KBM-7 (cell line): ENCODE data around the gene ZFAND3.

Source experiments
- DNase-seq: peaks from one replicate; pipeline ENCODE4 v3.0.0-alpha.2; 2015
- in situ Hi-C: fragments of 300-500 bp; cut with MboI; formaldehyde crosslinking; loops from 2 replicates; pipeline ENCODE4 v1.14.3; 2020; ENCODE audit warnings: low sequenced_read_pairs, low pct_unique_long_range_greater_than_20kb, mixed read lengths

Gene ZFAND3

DNA sequence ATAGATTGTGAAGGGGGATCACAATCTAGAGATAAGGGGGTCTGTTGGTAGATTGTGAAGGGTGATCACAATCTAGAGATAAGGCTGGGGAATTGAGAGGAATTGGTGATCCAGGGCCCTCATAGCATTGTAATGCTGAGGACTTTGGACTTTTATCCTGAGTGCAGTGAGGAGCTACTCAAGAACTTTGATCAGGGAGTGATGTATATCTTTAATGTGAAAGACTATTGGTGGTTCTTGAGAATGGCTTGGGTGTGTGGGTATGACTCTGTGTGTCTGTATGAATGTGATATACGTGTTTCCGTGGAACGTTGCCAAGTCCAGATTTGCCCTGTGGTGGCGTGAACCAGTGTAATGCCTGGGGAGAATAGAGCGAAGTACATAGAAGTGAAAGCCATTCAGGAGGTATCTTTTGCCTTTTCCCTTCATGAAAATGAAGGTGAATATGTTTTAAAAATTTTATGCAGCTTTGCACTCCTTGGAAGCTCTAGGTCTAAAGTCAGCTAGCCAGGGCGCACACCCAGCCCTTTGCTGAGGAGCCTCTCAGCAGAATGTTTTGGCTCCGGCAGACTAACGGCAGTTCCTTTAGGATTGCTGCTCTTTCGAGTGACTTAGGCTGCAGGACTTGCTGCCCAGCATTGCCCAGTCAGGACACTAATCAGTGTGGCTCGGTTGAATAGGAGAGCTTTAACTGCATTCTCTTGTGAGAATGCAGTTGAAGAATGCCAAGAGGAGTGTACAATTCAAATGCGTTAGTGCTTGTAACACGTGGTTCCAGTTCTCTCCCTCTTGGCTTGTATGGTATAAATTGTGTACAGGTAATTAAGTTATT is 3.5 kb downstream of the ZFAND3 start:
- in situ Hi-C loops: no loop called here
- no peak for DNase-seq

DNA sequence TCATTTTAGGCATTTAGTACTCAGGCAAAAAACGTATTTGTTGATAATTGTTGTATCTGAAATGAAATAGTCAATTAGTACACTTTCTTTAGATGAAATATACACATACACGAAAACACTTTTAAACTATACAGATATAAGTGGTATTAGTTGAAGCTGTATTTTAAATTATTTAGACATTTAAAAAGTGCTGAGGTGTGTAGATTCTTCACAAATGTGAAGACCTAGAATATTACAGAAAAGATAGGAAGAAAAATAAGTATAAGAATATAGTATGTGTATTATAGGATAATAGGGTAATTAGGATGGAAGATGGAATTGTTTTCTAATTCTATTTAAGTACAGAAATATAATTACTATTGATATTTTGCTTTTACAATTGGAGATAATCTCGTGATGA is 4.6 kb downstream of the ZFAND3 start:
- in situ Hi-C loops: no loop called here
- no peak for DNase-seq

DNA sequence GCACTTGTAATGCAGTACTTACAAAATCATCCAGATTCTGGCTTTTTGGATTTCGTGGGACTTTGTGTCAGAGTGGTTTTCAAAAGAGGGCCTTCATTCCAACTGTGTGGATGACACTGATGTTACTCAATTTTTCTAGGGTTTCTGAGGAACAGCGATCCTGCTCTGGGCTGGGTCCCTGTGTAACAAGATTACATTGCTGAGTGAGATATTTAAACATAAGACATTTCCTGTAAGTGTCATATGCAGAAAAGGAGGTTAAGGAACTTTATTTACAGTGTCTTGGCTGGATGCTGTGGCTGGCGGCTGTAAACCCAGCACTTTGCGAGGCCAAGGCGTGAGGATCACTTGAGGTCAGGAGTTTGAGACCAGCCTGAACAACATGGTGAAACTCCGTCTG is 6.7 kb downstream of the ZFAND3 start:
- in situ Hi-C loops: no loop called here
- no peak for DNase-seq

DNA sequence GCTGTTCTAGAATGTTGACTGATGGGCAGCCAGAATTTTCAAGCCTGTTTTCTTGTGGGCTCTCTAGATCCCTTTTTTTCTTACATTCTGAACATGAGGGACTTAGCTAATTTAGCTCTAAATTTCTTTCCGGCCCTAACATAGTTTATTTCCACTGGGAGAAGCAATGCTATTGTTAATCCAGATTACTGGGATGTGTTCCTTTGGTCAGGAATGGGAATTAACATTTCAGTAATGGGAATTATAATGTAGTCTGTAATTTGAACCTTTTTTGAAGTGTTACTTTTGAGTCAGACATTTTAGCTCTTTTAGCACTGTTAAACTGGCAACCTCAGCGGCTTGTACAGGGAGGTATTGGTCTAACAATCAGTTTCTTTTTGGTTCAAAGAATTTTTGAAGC is 7.5 kb downstream of the ZFAND3 start:
- DNase-seq: no peak
- in situ Hi-C loops: no loop called here

DNA sequence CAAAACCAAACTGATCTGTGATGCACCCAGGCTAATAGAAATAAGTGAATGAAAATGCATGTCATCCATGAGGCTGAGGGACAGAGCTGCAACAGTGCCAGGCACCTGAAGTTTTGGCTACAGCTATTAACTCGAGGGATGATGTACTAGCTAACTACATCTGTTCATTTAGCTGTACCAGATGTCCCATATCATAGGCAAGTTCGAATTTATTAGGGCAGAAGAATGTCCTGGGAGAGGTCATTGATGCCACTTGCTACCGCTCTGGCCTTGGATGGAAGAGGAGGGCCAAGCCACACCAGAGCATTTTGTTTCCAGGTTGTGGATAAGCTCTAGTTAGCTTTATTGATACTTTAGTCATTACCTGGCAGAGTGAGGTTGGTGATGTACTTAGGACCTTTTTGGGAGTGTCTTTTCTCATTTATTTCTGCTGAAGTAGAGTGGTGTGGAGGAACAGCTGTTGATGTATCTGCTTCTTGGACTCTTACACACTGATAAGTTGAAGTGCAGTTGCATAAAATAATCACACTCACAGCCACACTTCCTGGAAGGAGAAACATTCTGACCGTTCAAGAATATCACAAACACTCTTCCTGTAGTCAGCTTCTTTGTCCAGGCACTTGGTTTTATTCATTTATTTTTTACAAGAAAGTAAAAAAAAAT is 8.2 kb downstream of the ZFAND3 start:
- no peak for DNase-seq
- in situ Hi-C loops: no loop called here

DNA sequence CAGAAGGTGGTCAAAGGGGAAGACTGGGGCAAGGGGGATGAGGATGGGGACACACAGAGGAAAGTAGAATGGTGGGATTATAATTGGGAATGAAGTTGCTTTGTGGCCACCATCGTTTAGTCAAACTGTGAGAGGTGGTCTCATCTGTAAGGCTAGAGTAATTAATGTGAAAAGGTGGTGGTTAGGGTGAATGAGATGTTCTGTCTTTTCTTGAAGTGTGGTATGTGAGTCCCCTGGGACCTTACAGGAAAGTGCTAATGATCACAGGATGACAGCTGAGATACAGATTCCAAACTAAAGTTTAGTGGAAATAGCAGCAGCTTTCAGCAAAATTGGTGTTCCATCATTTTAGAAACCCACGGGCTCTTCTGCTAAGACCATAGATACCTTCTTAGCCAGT is 10.7 kb downstream of the ZFAND3 start:
- in situ Hi-C loops: no loop called here
- no peak for DNase-seq

DNA sequence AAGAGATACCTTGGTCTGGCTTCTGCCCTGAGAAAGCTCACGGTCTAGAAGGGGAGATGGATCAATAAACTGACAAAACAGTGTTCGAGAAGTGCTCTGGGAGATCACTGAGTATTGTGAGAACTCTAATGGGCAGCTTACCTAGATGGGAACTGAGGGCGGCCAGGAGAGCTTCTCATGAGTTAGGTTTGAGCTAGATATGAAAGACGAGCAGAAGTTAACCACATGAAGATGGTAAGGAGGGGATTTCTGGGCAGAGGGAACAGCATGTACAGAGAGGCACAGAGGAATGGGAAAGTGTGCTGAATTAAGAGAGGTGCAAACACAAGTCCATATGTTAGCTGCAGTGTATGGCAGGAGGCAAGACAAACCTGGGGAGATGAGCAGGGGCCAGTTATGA is 11.9 kb downstream of the ZFAND3 start:
- in situ Hi-C loops: no loop called here

DNA sequence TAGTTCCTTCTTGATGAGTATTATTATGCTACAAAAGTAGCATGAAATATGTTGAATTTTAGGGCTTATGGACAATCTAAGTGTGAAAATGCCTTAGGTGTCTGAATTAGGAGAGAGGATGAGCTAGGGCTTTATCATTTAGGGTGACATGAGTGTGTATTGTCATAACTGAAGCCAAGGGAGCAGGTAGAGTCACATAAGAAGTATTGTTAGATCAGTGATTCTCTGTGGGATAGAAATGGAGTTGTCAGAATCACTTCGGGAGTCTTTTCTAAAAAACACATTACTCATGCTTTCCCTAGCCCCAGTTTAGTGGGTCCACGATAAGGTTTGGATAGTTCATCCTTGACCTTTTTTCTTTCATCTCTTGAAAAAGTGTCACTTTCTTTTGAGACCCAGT is 16.4 kb downstream of the ZFAND3 start:
- no peak for DNase-seq
- in situ Hi-C loops: no loop called here

More for the DNA sequence above, 11.9 kb downstream of the ZFAND3 start:
- DNase-seq: no peak

DNA sequence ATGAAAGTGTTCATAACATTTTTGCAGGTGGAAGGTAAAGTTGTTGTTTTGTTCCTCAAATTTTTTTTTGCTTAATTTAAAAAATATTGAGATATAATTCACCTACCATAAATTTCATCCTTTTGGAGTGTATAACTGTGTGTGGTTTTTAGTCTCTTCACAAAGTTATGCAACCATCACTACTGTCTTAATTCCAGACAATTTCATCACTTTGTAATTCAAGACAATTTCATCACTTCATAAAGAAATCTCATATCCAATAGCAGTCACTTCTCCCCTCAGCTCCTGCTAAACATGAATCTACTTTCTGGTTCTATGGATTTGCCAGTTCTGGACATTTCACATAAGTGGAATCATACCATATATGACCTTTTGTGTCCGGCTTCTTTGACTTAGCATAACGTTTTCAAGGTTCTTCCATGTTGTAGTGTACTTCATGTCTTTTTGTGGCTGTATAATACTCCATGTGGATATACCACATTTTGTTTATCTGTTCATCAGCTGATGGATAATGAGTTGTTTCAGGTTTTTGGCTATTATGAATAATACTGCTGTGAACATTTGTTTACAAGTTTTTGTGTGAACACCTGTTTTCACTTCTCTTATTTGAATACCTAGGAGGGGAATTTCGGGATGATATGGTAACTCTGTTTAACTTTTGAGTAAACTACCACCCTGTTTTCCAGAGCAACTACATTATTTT is 18.8 kb downstream of the ZFAND3 start:
- no peak for DNase-seq
- in situ Hi-C loops: no loop called here

DNA sequence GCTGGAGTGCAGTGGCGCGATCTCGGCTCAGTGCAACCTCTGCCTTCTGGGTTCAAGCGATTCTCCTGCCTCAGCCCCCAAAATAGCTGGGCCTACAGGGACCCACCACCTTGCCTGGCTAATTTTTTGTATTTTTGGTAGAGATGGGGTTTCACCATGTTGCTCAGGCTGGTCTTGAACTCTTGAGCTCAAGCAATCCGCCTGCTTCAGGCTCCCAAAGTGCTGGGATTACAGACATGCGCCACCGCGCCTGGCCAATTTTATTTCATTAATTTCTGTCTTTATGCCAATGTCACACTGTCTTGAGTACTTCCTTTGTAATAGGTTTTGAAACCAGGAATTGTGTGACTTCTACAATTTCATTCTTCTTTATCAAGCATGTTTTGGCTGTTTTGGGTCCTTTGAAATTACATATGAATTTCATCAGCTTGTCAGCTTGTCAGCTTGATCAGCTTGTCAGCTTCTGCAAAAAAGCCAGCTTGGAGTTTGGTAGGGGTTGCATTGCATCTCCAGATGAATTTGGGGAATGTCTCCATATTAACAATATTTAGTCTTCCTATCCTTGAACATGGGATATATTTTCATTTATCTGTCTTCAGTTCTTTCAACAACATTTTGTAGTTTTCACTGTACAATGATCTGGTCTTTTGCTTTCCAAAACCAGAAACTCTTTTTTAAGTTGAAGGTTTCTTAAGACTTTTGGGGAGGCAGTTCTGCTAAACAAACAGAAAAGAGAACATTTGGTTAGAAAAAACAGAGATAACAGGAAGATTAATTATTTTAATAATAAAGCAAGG is 20.8 kb downstream of the ZFAND3 start:
- DNase-seq: no peak
- in situ Hi-C loops: no loop called here

DNA sequence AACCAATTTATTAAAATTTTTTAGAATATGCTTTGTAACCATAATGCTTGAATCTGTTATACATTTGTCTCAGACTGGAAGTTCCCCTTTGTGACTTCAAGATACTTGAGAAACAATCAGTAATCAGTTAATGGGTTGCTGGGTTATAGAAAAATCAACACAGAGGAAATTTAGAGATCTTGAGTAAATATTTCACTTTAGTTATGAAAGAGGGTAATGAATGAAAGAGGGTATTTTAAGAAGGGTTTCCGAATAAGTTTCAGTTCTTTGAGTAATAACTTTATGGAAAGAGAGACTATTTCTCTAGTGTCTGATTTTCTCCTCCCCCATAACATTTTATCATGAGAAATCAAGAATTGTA is 21.4 kb downstream of the ZFAND3 start:
- DNase-seq: no peak
- in situ Hi-C loops: no loop called here

DNA sequence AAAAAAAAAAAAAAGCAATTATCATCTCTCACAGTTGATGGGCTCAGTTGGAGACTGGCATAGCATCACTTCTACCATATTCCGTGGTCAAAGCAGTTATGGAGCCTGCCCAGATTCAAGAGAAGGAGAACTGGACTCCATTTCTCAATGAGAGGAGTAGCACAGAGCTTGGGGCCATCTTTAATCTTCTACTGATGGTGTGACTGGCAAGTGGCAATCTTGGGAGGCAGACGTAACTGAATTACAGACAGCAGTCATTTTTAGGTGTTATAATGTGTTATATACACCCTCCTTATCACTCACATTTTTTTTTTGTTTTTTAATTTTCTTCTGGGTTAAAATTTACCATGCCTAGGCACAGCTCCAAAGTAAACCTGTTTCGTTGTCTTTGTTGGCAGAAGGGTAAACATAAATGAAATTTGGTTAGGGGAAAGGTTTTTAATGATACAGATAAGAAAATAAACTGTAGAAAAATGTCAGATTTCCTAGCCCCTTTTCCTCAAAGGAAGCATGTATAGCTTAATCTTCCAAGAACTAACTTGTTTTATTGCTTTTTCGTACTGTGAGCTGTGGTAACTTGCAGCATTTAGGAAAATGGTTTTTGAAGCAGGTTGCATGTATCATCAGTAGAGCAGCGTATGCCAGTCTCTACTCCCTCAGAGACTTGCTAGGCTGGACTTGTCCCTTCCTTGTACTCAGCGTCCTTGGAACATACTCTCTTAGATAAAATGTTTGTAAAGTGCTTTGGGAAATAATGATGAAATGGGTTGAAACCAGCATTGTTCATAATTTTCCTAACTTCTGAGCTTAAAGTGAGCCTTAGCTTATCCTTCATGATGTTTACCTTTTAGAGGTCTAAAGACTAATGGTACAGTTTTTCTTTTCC is 25.7 kb downstream of the ZFAND3 start:
- in situ Hi-C loops: no loop called here
- no peak for DNase-seq

DNA sequence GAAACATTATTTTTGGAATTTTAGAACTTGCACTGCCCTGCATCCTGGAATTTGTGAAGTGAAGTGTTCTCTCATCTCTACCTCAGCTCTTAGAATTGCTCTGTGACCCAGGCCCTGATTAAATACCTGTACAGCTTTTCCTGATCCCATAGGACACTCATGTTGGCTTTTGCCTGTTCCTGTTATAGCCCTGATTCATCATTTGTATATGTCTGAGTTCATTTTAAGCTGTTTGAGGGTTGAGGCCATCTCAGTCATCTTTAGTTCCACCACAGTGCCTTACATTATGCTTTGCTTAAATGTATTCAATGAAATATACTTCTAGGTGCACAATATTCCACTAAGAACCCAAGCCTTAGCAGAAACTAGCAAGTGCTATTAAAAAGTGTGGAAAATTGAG is 26.4 kb downstream of the ZFAND3 start:
- no peak for DNase-seq
- in situ Hi-C loops: no loop called here

DNA sequence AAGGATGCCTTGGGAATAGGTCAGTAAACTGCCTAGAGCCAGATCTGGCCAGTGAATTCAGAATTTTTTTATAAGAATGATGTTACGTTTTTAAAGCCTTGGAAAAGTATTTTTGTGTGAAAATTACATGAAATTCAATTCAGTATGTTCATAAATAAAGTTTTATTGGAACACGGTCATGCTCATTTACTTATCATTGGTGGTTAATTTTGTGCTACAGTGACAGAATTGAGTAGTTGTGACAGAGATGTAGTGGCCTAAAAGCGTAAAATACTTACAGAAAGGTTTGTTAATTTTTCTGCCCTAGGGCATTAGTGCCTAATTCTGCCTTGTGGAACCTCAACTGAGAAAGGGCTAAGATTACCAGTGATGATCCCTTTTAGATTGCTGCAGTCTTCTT is 28.2 kb downstream of the ZFAND3 start:
- no peak for DNase-seq
- in situ Hi-C loops: no loop called here

DNA sequence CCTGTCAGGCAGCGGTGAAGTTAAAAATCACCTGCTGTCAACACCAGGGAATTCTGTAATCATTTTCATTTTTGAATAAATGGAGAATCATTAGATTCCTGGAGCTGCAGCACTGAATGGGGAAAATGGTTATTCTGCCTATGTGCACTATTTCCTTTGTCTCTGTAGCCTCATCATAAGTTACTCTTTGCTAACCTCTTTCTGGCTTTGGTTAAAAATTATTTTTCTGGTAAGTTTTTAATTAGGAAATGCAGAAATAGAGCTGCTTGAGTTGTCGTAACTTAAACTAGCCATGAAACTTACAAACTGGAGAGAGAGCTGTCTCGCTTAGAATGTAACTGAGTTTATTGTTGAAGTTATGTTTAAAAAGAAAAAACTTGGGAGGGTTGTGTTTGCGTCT is 28.8 kb downstream of the ZFAND3 start:
- no peak for DNase-seq
- in situ Hi-C loops: no loop called here

DNA sequence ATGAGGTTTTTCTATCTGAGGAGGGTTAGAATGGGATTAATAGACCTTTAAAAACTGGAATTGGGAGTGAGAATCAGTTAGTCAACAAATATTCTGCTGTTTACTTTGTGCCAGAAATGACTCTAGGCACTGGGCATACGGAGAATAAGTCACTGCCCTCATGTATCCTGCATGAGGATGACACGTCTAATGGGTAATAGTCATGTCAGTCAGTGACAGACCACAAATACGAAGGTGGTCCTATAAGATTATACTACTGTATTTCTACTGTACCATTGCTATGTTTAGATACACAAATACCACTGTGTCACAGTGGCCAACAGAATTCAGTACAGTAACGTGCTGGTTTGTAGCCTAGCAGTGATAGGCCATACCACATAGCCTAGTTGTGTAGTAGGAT is 30.7 kb downstream of the ZFAND3 start:
- no peak for DNase-seq

DNA sequence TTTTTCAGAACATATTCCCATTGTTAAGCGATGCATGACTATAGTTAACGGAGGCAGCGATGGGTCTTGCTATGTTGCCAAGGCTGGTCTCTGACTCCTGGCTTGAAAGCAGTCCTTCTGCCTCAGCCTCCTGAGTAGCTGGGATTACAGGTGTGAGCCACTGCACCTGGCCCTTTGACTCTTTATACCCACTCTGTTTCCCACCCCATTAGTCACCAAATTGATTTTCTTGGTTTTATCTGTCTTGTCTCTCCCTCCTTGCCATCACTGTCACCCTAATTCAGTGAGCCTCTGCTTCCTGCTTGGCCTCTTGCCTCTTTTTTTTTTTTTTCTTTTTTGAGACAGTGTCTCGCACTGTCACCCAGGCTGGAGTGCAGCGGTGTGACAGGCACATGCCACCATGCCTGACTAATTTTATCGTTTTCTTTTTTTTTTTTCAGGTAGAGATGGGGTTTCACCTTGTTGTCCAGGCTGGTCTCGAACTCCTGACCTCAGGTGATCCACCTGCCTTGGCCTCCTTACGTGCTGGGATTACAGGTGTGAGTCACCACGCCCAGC is 31.3 kb downstream of the ZFAND3 start:
- no peak for DNase-seq
- in situ Hi-C loops: no loop called here

More for the DNA sequence above, 30.7 kb downstream of the ZFAND3 start:
- in situ Hi-C loops: no loop called here

DNA sequence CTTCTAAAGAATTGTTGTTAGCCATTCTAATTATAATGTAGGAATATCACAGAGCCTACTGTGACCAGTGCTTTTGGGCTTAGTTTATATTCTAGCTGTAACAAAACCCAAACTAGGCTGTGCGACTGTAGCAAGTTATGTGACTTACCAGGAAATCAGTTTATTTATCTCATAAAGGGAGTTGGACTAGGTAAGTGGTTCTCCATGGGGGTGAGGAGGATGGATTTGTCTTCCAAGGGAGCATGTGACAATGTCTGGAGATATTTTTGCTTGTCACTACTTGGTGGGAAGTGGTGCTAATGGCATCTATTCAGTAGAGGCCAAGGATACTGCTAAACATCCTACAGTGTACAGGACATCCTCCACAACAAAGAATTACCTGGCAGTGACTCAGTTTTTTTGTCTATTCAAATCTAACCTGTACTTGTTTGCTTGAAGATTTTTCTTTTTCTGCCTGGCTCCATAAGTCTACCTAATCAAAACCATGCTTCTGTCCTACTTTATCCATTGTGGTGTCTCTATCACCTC is 32.5 kb downstream of the ZFAND3 start:
- DNase-seq: no peak
- in situ Hi-C loops: no loop called here
